Measurements from ENCODE around the gene UMOD. TPM values are rescaled to one million over a fixed set of nuclear protein-coding genes. Genes with fewer than 3 reads are reported as not detected.

UMOD gene
- total RNA-seq, 1 donor, result not detected

GRCh38 chr16:20309786-20310185, 42.7 kb downstream of the UMOD start:
- no peak overlapping the region for H2AFZ ChIP-seq (ENCODE audit: low read length)
- H3K36me3 ChIP-seq (ENCODE audit: insufficient read depth, low read length), result no peaks in the 10 kb centered on the region
- H3K4me3 ChIP-seq (ENCODE audit: insufficient read depth, low read length), result no peak overlapping the region
- no peak overlapping the region for H3K4me2 ChIP-seq (ENCODE audit: insufficient read depth, low read length)
- no peaks in the 10 kb centered on the region for H3K4me1 ChIP-seq (ENCODE audit: insufficient read depth, low read length)
- no peaks in the 10 kb centered on the region for H4K20me1 ChIP-seq (ENCODE audit: insufficient read depth, low read length)
- no peaks in the 10 kb centered on the region for H3K79me2 ChIP-seq (ENCODE audit: insufficient read depth, low read length)
- H3K27ac ChIP-seq (ENCODE audit: low read depth, low read length), result no peak overlapping the region
- H3K9me3 ChIP-seq (ENCODE audit: low read depth, low read length), result no peaks in the 10 kb centered on the region
- H3K27me3 ChIP-seq (ENCODE audit: insufficient read depth, low read length), result no peaks in the 10 kb centered on the region
- DNase-seq (ENCODE audit: insufficient read length, low spot score, missing footprints), result no peak
- no peak for TF ChIP-seq CTCF (IDR thresholded peaks at IDR 0.05; ENCODE audit: extremely low read depth, low read depth, low read length)

- Histone ChIP-seq H4K20me1 (ENCODE audit: insufficient read depth, low read length) (no peaks in the 10 kb centered on the region), H3K27ac (ENCODE audit: low read depth, low read length) (no peak overlapping the region), H3K4me1 (ENCODE audit: insufficient read depth, low read length) (no peaks in the 10 kb centered on the region), H3K9me3 (ENCODE audit: low read depth, low read length) (no peaks in the 10 kb centered on the region), H3K27me3 (ENCODE audit: insufficient read depth, low read length) (no peaks in the 10 kb centered on the region), H3K36me3 (ENCODE audit: insufficient read depth, low read length) (no peaks in the 10 kb centered on the region), H3K4me2 (ENCODE audit: insufficient read depth, low read length) (no peak overlapping the region), H3K79me2 (ENCODE audit: insufficient read depth, low read length) (no peaks in the 10 kb centered on the region), H2AFZ (ENCODE audit: low read length) (no peak overlapping the region), H3K4me3 (ENCODE audit: insufficient read depth, low read length) (no peak overlapping the region)
- DNase-seq (ENCODE audit: insufficient read length, low spot score, missing footprints), result no peak
- TF ChIP-seq CTCF (IDR thresholded peaks at IDR 0.05; ENCODE audit: extremely low read depth, low read depth, low read length), result no peak
Measured at GRCh38 chr16:20308801-20309590, 43.5 kb downstream of the UMOD start.

DNA sequence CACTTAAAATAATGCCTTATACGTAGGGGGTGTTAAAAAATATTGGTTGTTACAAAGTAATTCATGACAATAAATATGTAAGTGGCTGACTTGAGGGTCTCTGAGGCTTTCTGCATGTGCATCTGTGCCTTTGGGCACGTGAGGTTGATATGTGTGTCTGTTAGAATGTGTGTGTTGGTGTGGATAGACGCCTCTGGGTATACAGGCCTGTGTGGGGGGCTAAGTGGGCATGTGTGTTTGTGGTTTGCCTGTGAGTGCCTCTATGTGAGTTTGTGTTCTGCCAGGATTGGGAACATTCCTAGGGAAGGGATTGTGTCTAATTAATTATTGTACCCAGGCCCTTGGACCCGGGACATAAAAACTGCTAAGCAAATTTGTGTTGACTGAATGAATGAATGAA, 44.2 kb downstream of the UMOD start:
- TF ChIP-seq CTCF (IDR thresholded peaks at IDR 0.05; ENCODE audit: extremely low read depth, low read depth, low read length), result no peak
- Histone ChIP-seq H3K36me3 (ENCODE audit: insufficient read depth, low read length) (no peaks in the 10 kb centered on the region), H3K4me3 (ENCODE audit: insufficient read depth, low read length) (no peak overlapping the region), H3K4me1 (ENCODE audit: insufficient read depth, low read length) (no peaks in the 10 kb centered on the region), H3K27ac (ENCODE audit: low read depth, low read length) (no peak overlapping the region), H2AFZ (ENCODE audit: low read length) (no peak overlapping the region), H3K27me3 (ENCODE audit: insufficient read depth, low read length) (no peaks in the 10 kb centered on the region), H3K4me2 (ENCODE audit: insufficient read depth, low read length) (no peak overlapping the region), H3K79me2 (ENCODE audit: insufficient read depth, low read length) (no peaks in the 10 kb centered on the region), H4K20me1 (ENCODE audit: insufficient read depth, low read length) (no peaks in the 10 kb centered on the region), H3K9me3 (ENCODE audit: low read depth, low read length) (no peaks in the 10 kb centered on the region)
- no peak for DNase-seq (ENCODE audit: insufficient read length, low spot score, missing footprints)

GRCh38 chr16:20307791-20308190, 44.7 kb downstream of the UMOD start:
- no peak overlapping the region for H3K4me2 ChIP-seq (ENCODE audit: insufficient read depth, low read length)
- no peaks in the 10 kb centered on the region for H3K36me3 ChIP-seq (ENCODE audit: insufficient read depth, low read length)
- no peak overlapping the region for H3K27ac ChIP-seq (ENCODE audit: low read depth, low read length)
- no peak overlapping the region for H2AFZ ChIP-seq (ENCODE audit: low read length)
- no peaks in the 10 kb centered on the region for H3K9me3 ChIP-seq (ENCODE audit: low read depth, low read length)
- H3K4me1 ChIP-seq (ENCODE audit: insufficient read depth, low read length), result no peaks in the 10 kb centered on the region
- DNase-seq (ENCODE audit: insufficient read length, low spot score, missing footprints), result no peak
- H4K20me1 ChIP-seq (ENCODE audit: insufficient read depth, low read length), result no peaks in the 10 kb centered on the region
- no peaks in the 10 kb centered on the region for H3K79me2 ChIP-seq (ENCODE audit: insufficient read depth, low read length)
- H3K27me3 ChIP-seq (ENCODE audit: insufficient read depth, low read length), result no peaks in the 10 kb centered on the region
- TF ChIP-seq CTCF (IDR thresholded peaks at IDR 0.05; ENCODE audit: extremely low read depth, low read depth, low read length), result no peak
- H3K4me3 ChIP-seq (ENCODE audit: insufficient read depth, low read length), result no peak overlapping the region

All from osteoblast (primary cell).